BJ (cell line): ENCODE measurements around the gene KCNQ5. TPM values are rescaled to one million over a fixed set of nuclear protein-coding genes. Genes with fewer than 3 reads are reported as not detected.
A peak's percentile ranks its signal among the peaks of the same experiment; 100 is the strongest.

Source experiments
- CTCF ChIA-PET: fragments of 350-600 bp; formaldehyde crosslinking; extraction: SDS; loops from one replicate; lab custom pipeline; 2021; ENCODE audit warnings: antibody characterized with exemption, inconsistent platforms; lab: Yijun Ruan, JAX
- POLR2A ChIA-PET: fragments of 300-600 bp; sonication (Branson Sonifier 250); formaldehyde crosslinking; extraction: SDS; loops from one replicate; lab custom pipeline; 2021; ENCODE audit warnings: antibody characterized with exemption; lab: Charles Lee
- DNase-seq: peaks from one replicate; pipeline ENCODE4 v3.0.0-alpha.2; 2011; ENCODE audit warnings: low read depth
- H3K27me3 ChIP-seq: 2 replicates; pipeline ENCODE4 v1.6.0; 2011; ENCODE audit warnings: low read length; ENCODE audit not compliant: control insufficient read depth, insufficient read depth
- H3K36me3 ChIP-seq: 2 replicates; pipeline ENCODE4 v1.5.1; 2011; ENCODE audit warnings: low read length; ENCODE audit not compliant: control insufficient read depth, insufficient read depth
- H3K4me3 ChIP-seq: 2 replicates; pipeline ENCODE4 v1.5.1; 2011; ENCODE audit warnings: low read depth, mild to moderate bottlenecking, control low read depth, low read length
- CTCF ChIP-seq: IDR thresholded peaks from 2 replicates; pipeline ENCODE4 v1.5.1; 2011; ENCODE audit warnings: low read depth, mild to moderate bottlenecking, control low read depth, inconsistent platforms, low read length, moderate library complexity; ENCODE audit not compliant: insufficient read depth
- polyA plus RNA-seq: library from polyadenylated mRNA; depleted of rRNA; stranded (reverse); fragments of >200 nt; gene quantifications from 2 replicates; pipeline ENCODE4 v1.2.3, GENCODE V29; 2011

KCNQ5 gene
- polyA plus RNA-seq, 1 experiment = 1.4 TPM

GRCh38 chr6:72944660-72945059, 322.8 kb downstream of the KCNQ5 start:
- CTCF ChIA-PET = no interaction called here
- no peak for DNase-seq

GRCh38 chr6:72946774-72947173, 324.9 kb downstream of the KCNQ5 start:
- no peak for DNase-seq
- Histone ChIP-seq H3K36me3 (no peaks in the 10 kb centered on the region), H3K4me3 (no peak overlapping the region), H3K27me3 (no peaks in the 10 kb centered on the region)
- ChIA-PET POLR2A (no interaction called here), CTCF (no interaction called here)
- no peak for TF ChIP-seq CTCF

More at GRCh38 chr6:72944660-72945059, 322.8 kb downstream of the KCNQ5 start:
- H3K4me3 ChIP-seq = no peak overlapping the region
- no peaks in the 10 kb centered on the region for H3K36me3 ChIP-seq
- no peaks in the 10 kb centered on the region for H3K27me3 ChIP-seq
- POLR2A ChIA-PET = no interaction called here
- TF ChIP-seq CTCF = no peak

- TF ChIP-seq CTCF = no peak
- ChIA-PET POLR2A (no interaction called here), CTCF (no interaction called here)
- Histone ChIP-seq H3K27me3 (no peaks in the 10 kb centered on the region), H3K36me3 (no peaks in the 10 kb centered on the region), H3K4me3 (no peak overlapping the region)
- DNase-seq = no peak
Observed at GRCh38 chr6:72947534-72947933, 325.7 kb downstream of the KCNQ5 start.

GRCh38 chr6:72948153-72948552, 326.3 kb downstream of the KCNQ5 start:
- POLR2A ChIA-PET = no interaction called here
- no peak for TF ChIP-seq CTCF
- Histone ChIP-seq H3K4me3 (no peak overlapping the region), H3K36me3 (no peaks in the 10 kb centered on the region), H3K27me3 (no peaks in the 10 kb centered on the region)
- no peak for DNase-seq
- CTCF ChIA-PET = interaction anchor here (0.7 kb wide), 1 partner anchor 74 kb away, joined by 3 read pairs; no protein-coding TSS in a partner anchor

- CTCF ChIA-PET = interaction anchor here (1.5 kb wide), 1 partner anchor 13 kb away, joined by 4 read pairs; no protein-coding TSS in a partner anchor
- TF ChIP-seq CTCF = no peak
- Histone ChIP-seq H3K27me3 (no peaks in the 10 kb centered on the region), H3K36me3 (no peaks in the 10 kb centered on the region), H3K4me3 (peak overlapping the region; percentile 11)
- POLR2A ChIA-PET = no interaction called here
- peak; percentile 67 for DNase-seq
Observed at GRCh38 chr6:72950114-72950860, 328.4 kb downstream of the KCNQ5 start.
